ENCODE data around the gene IQCM. TPM values are rescaled to one million over a fixed set of nuclear protein-coding genes. Genes with fewer than 3 reads are reported as not detected.

The IQCM gene
- polyA plus RNA-seq, 1 donor (not counting 4 experiments of a cell fraction or from before 2014, with no cell fraction given): not detected

GRCh38 chr4:149353241-149353640 is 462.4 kb downstream of the IQCM start:
- FAIRE-seq (no peak), DNase-seq (ENCODE audit: low read depth, low spot score) (no peak)
- H3K79me2 ChIP-seq (ENCODE audit: control insufficient read depth, insufficient read depth, low read length): no peaks in the 10 kb centered on the region
- H3K36me3 ChIP-seq (ENCODE audit: control insufficient read depth in 2 of 2, extremely low read depth in 1 of 2, insufficient read depth in 2 of 2, low read length in 2 of 2): no peaks in the 10 kb centered on the region
- no peak overlapping the region for H3K27ac ChIP-seq (ENCODE audit: control insufficient read depth, insufficient read depth, low read length)
- H4K20me1 ChIP-seq (ENCODE audit: control insufficient read depth, extremely low read depth, insufficient read depth, low read length): no peaks in the 10 kb centered on the region
- no peak overlapping the region for H3K9ac ChIP-seq (ENCODE audit: control insufficient read depth, extremely low read depth, insufficient read depth, low read length)
- H3K27me3 ChIP-seq (ENCODE audit: control insufficient read depth, extremely low read depth, insufficient read depth, low read length): no peaks in the 10 kb centered on the region
- H3K4me1 ChIP-seq (ENCODE audit: control insufficient read depth, extremely low read depth, insufficient read depth, low read length): no peaks in the 10 kb centered on the region
- dilution Hi-C loops (cut with MboI; ENCODE audit: extremely low pct_ligation_motif_present, low sequenced_read_pairs): no loop called here
- H3K4me2 ChIP-seq (ENCODE audit: control insufficient read depth, extremely low read depth, insufficient read depth, low read depth, low read length): no peak overlapping the region
- no peak overlapping the region for H3K4me3 ChIP-seq (ENCODE audit: control insufficient read depth in 2 of 3, extremely low read depth in 1 of 3, insufficient read depth in 2 of 3, low read depth in 1 of 3, low read length in 3 of 3)
- no peak overlapping the region for H2AFZ ChIP-seq (ENCODE audit: control insufficient read depth, low read length)
- H3K9me3 ChIP-seq (ENCODE audit: control insufficient read depth, low read depth, low read length): no peaks in the 10 kb centered on the region
- H3K9me1 ChIP-seq (ENCODE audit: control insufficient read depth, extremely low read depth, insufficient read depth, low read length): no peaks in the 10 kb centered on the region
- TF ChIP-seq EZH2 (IDR thresholded peaks at IDR 0.05; ENCODE audit: low read length): no peak
- TF ChIP-seq, protein P1, sequence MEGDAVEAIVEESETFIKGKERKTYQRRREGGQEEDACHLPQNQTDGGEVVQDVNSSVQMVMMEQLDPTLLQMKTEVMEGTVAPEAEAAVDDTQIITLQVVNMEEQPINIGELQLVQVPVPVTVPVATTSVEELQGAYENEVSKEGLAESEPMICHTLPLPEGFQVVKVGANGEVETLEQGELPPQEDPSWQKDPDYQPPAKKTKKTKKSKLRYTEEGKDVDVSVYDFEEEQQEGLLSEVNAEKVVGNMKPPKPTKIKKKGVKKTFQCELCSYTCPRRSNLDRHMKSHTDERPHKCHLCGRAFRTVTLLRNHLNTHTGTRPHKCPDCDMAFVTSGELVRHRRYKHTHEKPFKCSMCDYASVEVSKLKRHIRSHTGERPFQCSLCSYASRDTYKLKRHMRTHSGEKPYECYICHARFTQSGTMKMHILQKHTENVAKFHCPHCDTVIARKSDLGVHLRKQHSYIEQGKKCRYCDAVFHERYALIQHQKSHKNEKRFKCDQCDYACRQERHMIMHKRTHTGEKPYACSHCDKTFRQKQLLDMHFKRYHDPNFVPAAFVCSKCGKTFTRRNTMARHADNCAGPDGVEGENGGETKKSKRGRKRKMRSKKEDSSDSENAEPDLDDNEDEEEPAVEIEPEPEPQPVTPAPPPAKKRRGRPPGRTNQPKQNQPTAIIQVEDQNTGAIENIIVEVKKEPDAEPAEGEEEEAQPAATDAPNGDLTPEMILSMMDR (optimal IDR thresholded peaks at IDR 0.05 in 1 of 3, IDR thresholded peaks at IDR 0.05 in 1 of 3, conservative IDR thresholded peaks at IDR 0.05 in 1 of 3; ENCODE audit: extremely low read depth in 1 of 3, insufficient read depth in 2 of 3, low read length in 3 of 3): no peak

- H3K9me1 ChIP-seq (ENCODE audit: control insufficient read depth, extremely low read depth, insufficient read depth, low read length): no peaks in the 10 kb centered on the region
- DNase-seq (ENCODE audit: low read depth, low spot score) (no peak), FAIRE-seq (no peak)
- H4K20me1 ChIP-seq (ENCODE audit: control insufficient read depth, extremely low read depth, insufficient read depth, low read length): no peaks in the 10 kb centered on the region
- no peak overlapping the region for H2AFZ ChIP-seq (ENCODE audit: control insufficient read depth, low read length)
- no peaks in the 10 kb centered on the region for H3K36me3 ChIP-seq (ENCODE audit: control insufficient read depth in 2 of 2, extremely low read depth in 1 of 2, insufficient read depth in 2 of 2, low read length in 2 of 2)
- no peaks in the 10 kb centered on the region for H3K9me3 ChIP-seq (ENCODE audit: control insufficient read depth, low read depth, low read length)
- H3K27me3 ChIP-seq (ENCODE audit: control insufficient read depth, extremely low read depth, insufficient read depth, low read length): no peaks in the 10 kb centered on the region
- no peaks in the 10 kb centered on the region for H3K79me2 ChIP-seq (ENCODE audit: control insufficient read depth, insufficient read depth, low read length)
- H3K9ac ChIP-seq (ENCODE audit: control insufficient read depth, extremely low read depth, insufficient read depth, low read length): no peak overlapping the region
- dilution Hi-C loops (cut with MboI; ENCODE audit: extremely low pct_ligation_motif_present, low sequenced_read_pairs): no loop called here
- TF ChIP-seq EZH2 (IDR thresholded peaks at IDR 0.05; ENCODE audit: low read length): no peak
- TF ChIP-seq, protein P1 (optimal IDR thresholded peaks at IDR 0.05 in 1 of 3, IDR thresholded peaks at IDR 0.05 in 1 of 3, conservative IDR thresholded peaks at IDR 0.05 in 1 of 3; ENCODE audit: extremely low read depth in 1 of 3, insufficient read depth in 2 of 3, low read length in 3 of 3): no peak
- peaks cover 4% of the 10 kb centered on the region for H3K4me1 ChIP-seq (ENCODE audit: control insufficient read depth, extremely low read depth, insufficient read depth, low read length)
- H3K4me3 ChIP-seq (ENCODE audit: control insufficient read depth in 2 of 3, extremely low read depth in 1 of 3, insufficient read depth in 2 of 3, low read depth in 1 of 3, low read length in 3 of 3): no peak overlapping the region
- no peak overlapping the region for H3K27ac ChIP-seq (ENCODE audit: control insufficient read depth, insufficient read depth, low read length)
- no peak overlapping the region for H3K4me2 ChIP-seq (ENCODE audit: control insufficient read depth, extremely low read depth, insufficient read depth, low read depth, low read length)
Observed at GRCh38 chr4:149349541-149349940, 466.1 kb downstream of the IQCM start.
